ENCODE measurements around the gene PRPF39. TPM values are rescaled to one million over a fixed set of nuclear protein-coding genes. Genes with fewer than 3 reads are reported as not detected.
"Not testable (repeated sequence)": the region's sequence is repeated elsewhere in the genome, so short reads cannot be mapped to it uniquely, and the experiment has no call there.

The PRPF39 gene
- total RNA-seq, 1 donor from 2014 or later: 29.7 TPM

- Histone ChIP-seq H3K36me3 (no peaks in the 10 kb centered on the region), H3K4me3 (peak overlapping the region; percentile 54 to 57), H3K4me1 (peaks cover 42% of the 10 kb centered on the region), H3K9me3 (no peaks in the 10 kb centered on the region), H3K27ac (no peak overlapping the region), H3K27me3 (no peaks in the 10 kb centered on the region)
- TF ChIP-seq POLR2AphosphoS5 (IDR thresholded peaks at IDR 0.05; ENCODE audit: insufficient read depth in 1 of 2, low read depth in 1 of 2) (no peak), CTCF (IDR thresholded peaks at IDR 0.05) (no peak), POLR2A (IDR thresholded peaks at IDR 0.05) (no peak)
- intact Hi-C loops (cut with DNase I): loop anchor here (10.0 kb wide), 2 partner anchors 118 to 222 kb away; partner anchors contain the start of gene MIS18BP1
- DNase-seq (ENCODE audit: extremely low spot score in 2 of 2): no peak
These were observed 52.5 kb downstream of the PRPF39 start for GRCh38 chr14:45136399-45136798.

GRCh38 chr14:45140661-45141187, 56.8 kb downstream of the PRPF39 start:
- no peak overlapping the region for H3K4me3 ChIP-seq
- peaks cover 22% of the 10 kb centered on the region for H3K4me1 ChIP-seq
- no peaks in the 10 kb centered on the region for H3K9me3 ChIP-seq
- TF ChIP-seq POLR2AphosphoS5 (IDR thresholded peaks at IDR 0.05; ENCODE audit: insufficient read depth in 1 of 2, low read depth in 1 of 2) (no peak), CTCF (IDR thresholded peaks at IDR 0.05) (no peak), POLR2A (IDR thresholded peaks at IDR 0.05) (no peak)
- no peaks in the 10 kb centered on the region for H3K36me3 ChIP-seq
- H3K27me3 ChIP-seq: no peaks in the 10 kb centered on the region
- no peak for DNase-seq (ENCODE audit: extremely low spot score in 2 of 2)
- no peak overlapping the region for H3K27ac ChIP-seq
- intact Hi-C loops (cut with DNase I): no loop called here

GRCh38 chr14:45142083-45142482, 58.2 kb downstream of the PRPF39 start:
- intact Hi-C loops (cut with DNase I); H3K9me3 ChIP-seq; DNase-seq (ENCODE audit: extremely low spot score in 2 of 2); H3K27ac ChIP-seq; H3K27me3 ChIP-seq; H3K4me3 ChIP-seq; H3K36me3 ChIP-seq: not testable (repeated sequence)
- H3K4me1 ChIP-seq: peaks cover 10% of the 10 kb centered on the region

GRCh38 chr14:45144658-45145057, 60.7 kb downstream of the PRPF39 start:
- TF ChIP-seq POLR2AphosphoS5 (IDR thresholded peaks at IDR 0.05; ENCODE audit: insufficient read depth in 1 of 2, low read depth in 1 of 2): no peak
- no peak for TF ChIP-seq POLR2A (IDR thresholded peaks at IDR 0.05)
- no peak for TF ChIP-seq CTCF (IDR thresholded peaks at IDR 0.05)
- Histone ChIP-seq H3K27me3 (no peaks in the 10 kb centered on the region), H3K4me1 (no peaks in the 10 kb centered on the region), H3K4me3 (no peak overlapping the region), H3K36me3 (no peaks in the 10 kb centered on the region), H3K27ac (no peak overlapping the region), H3K9me3 (no peaks in the 10 kb centered on the region)
- intact Hi-C loops (cut with DNase I): no loop called here
- no peak for DNase-seq (ENCODE audit: extremely low spot score in 2 of 2)

GRCh38 chr14:45145214-45145613, 61.3 kb downstream of the PRPF39 start:
- Histone ChIP-seq H3K4me3 (no peak overlapping the region), H3K4me1 (no peaks in the 10 kb centered on the region), H3K27me3 (no peaks in the 10 kb centered on the region), H3K36me3 (no peaks in the 10 kb centered on the region), H3K27ac (no peak overlapping the region), H3K9me3 (no peaks in the 10 kb centered on the region)
- no peak for DNase-seq (ENCODE audit: extremely low spot score in 2 of 2)
- TF ChIP-seq POLR2A (IDR thresholded peaks at IDR 0.05) (no peak), POLR2AphosphoS5 (IDR thresholded peaks at IDR 0.05; ENCODE audit: insufficient read depth in 1 of 2, low read depth in 1 of 2) (no peak), CTCF (IDR thresholded peaks at IDR 0.05) (no peak)
- intact Hi-C loops (cut with DNase I): no loop called here
